Mononuclear cell (primary cell): ENCODE data around the gene SARS1. TPM values are rescaled to one million over a fixed set of nuclear protein-coding genes. Genes with fewer than 3 reads are reported as not detected.

Experiments used
- H3K27me3 ChIP-seq: 2 replicates; pipeline ENCODE4 v1.6.0; 2011; ENCODE audit warnings: low read length, control low read depth; ENCODE audit not compliant: insufficient read depth
- H3K4me1 ChIP-seq: 2 replicates; pipeline ENCODE4 v1.5.1; 2011; ENCODE audit warnings: mild to moderate bottlenecking, low read length, control low read depth; ENCODE audit not compliant: insufficient read depth
- H3K4me3 ChIP-seq: 2 replicates; pipeline ENCODE4 v1.5.1; 2011; ENCODE audit warnings: mild to moderate bottlenecking, low read length, moderate library complexity
- H3K9me3 ChIP-seq: 2 replicates; pipeline ENCODE4 v1.5.1; 2011; ENCODE audit warnings: low read depth, mild to moderate bottlenecking, control low read depth, low read length
- total RNA-seq: library from RNA; depleted of rRNA; stranded (reverse); fragments of >200 nt; gene quantifications from one replicate; pipeline ENCODE4 v1.2.3, GENCODE V29; 2012

Gene SARS1
- total RNA-seq, 1 donor: 87.1 TPM

DNA sequence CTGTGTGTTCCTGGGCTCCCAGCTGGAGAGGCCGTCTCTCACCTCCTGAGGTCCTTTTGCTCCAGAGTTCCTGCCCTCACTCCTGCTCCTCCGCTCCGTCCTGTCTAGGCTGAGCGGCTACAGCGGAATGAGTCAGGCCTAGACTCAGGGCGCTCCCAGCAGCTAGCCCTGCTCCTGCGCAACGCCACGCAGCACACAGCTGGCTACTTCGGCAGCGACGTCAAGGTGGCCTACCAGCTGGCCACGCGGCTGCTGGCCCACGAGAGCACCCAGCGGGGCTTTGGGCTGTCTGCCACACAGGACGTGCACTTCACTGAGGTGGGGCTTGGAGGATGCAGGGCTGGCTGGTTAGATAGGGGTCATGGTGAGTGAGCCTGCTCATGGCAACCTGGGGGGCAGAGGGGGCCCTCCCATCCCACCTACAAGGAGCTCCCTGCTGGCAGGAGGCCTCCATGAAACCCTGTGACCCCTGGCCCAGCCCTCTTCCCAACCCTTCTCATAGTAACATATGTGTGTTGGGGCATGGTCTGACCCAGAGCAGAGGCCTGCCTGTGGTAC lies 54.1 kb downstream of the SARS1 start:
- Histone ChIP-seq H3K4me3 (no peak overlapping the region), H3K27me3 (no peaks in the 10 kb centered on the region), H3K9me3 (no peaks in the 10 kb centered on the region), H3K4me1 (peaks cover 4% of the 10 kb centered on the region)

DNA sequence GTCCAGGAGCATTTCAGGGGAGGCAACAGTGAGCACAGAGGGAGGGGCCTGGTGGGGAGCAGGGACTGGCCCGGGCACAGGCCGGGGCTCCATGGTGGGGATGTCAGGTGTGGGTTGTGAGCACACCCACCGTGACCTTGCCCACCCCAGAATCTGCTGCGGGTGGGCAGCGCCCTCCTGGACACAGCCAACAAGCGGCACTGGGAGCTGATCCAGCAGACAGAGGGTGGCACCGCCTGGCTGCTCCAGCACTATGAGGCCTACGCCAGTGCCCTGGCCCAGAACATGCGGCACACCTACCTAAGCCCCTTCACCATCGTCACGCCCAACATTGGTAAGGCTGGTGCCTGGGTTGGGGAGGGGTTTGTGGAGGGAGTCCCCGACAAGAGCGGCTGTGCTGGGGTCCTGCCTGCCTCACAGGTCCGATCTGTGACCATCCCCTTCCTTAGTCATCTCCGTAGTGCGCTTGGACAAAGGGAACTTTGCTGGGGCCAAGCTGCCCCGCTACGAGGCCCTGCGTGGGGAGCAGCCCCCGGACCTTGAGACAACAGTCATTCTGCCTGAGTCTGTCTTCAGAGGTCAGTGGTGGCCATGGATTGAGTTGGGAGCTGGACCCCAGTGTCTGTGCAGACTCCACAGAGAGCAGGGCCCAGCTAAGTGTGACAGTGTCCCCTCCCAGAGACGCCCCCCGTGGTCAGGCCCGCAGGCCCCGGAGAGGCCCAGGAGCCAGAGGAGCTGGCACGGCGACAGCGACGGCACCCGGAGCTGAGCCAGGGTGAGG lies 54.9 kb downstream of the SARS1 start:
- H3K4me3 ChIP-seq: no peak overlapping the region
- H3K9me3 ChIP-seq: no peaks in the 10 kb centered on the region
- H3K27me3 ChIP-seq: no peaks in the 10 kb centered on the region
- peaks cover under 1% of the 10 kb centered on the region for H3K4me1 ChIP-seq

DNA sequence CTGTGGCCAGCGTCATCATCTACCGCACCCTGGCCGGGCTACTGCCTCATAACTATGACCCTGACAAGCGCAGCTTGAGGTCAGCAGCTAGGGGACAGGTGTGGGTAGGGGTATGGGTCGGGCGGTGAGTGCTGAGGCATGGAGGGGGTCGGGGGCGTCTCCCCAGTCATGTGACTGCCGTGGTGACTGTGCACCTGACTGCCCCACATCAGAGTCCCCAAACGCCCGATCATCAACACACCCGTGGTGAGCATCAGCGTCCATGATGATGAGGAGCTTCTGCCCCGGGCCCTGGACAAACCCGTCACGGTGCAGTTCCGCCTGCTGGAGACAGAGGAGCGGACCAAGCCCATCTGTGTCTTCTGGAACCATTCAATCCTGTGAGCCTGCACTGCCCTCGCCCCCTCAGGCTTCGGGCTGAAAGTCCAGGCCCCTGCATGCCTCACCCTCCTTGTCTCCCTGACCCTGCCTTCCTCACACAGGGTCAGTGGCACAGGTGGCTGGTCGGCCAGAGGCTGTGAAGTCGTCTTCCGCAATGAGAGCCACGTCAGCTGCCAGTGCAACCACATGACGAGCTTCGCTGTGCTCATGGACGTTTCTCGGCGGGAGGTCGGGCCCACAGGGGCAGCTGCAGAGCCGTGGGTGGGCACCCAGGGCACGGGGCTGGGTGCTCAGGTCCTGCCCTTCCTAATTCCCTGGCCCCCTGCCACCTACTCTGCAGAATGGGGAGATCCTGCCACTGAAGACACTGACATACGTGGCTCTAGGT lies 55.7 kb downstream of the SARS1 start:
- no peaks in the 10 kb centered on the region for H3K4me1 ChIP-seq
- no peak overlapping the region for H3K4me3 ChIP-seq
- no peaks in the 10 kb centered on the region for H3K9me3 ChIP-seq
- no peaks in the 10 kb centered on the region for H3K27me3 ChIP-seq

DNA sequence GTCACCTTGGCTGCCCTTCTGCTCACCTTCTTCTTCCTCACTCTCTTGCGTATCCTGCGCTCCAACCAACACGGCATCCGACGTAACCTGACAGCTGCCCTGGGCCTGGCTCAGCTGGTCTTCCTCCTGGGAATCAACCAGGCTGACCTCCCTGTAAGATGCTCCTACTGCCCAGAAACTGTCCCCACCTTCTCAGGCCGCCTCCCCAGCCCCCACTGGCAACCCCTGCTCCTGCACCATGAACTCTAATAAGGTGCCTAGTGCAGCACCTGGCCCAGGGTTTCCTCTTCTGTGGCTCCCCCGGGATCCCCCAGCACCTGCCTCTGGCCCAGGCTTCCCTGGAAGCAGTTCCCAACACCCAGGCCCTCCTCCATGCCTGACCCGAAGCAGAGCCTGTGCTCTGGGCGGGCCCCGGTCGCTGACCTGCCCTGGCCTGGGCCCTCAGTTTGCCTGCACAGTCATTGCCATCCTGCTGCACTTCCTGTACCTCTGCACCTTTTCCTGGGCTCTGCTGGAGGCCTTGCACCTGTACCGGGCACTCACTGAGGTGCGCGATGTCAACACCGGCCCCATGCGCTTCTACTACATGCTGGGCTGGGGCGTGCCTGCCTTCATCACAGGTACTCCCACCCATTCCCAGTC lies 56.4 kb downstream of the SARS1 start:
- H3K9me3 ChIP-seq: no peaks in the 10 kb centered on the region
- no peak overlapping the region for H3K4me3 ChIP-seq
- H3K27me3 ChIP-seq: no peaks in the 10 kb centered on the region

DNA sequence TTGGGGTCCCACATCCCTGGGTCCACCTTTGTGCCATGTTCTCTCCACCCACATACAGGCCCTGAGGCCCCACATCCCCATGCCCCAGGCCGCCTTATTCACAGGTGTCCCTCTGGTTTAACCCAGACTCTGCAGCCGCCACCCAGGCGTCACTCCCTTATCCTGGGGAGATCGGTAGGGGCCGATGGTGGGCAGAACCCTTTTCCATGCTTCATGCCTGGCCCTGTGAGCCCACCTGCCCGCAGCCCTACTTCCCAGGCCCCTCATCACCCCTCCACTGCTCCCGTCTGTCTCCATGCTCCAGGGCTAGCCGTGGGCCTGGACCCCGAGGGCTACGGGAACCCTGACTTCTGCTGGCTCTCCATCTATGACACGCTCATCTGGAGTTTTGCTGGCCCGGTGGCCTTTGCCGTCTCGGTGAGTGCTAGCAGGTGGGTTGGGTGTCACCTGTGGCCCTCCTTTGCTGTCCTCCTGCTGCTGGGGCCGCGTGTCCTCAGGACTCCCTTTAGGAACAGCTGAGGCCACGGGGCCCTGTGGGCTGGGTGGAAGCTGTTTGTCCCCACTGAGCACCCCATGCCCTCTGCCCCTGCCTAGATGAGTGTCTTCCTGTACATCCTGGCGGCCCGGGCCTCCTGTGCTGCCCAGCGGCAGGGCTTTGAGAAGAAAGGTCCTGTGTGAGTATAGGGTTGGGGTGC lies 57.1 kb downstream of the SARS1 start:
- Histone ChIP-seq H3K27me3 (no peaks in the 10 kb centered on the region), H3K9me3 (no peaks in the 10 kb centered on the region), H3K4me1 (peaks cover 5% of the 10 kb centered on the region), H3K4me3 (no peak overlapping the region)

More for the DNA sequence above, 56.4 kb downstream of the SARS1 start:
- H3K4me1 ChIP-seq: peaks cover 4% of the 10 kb centered on the region

DNA sequence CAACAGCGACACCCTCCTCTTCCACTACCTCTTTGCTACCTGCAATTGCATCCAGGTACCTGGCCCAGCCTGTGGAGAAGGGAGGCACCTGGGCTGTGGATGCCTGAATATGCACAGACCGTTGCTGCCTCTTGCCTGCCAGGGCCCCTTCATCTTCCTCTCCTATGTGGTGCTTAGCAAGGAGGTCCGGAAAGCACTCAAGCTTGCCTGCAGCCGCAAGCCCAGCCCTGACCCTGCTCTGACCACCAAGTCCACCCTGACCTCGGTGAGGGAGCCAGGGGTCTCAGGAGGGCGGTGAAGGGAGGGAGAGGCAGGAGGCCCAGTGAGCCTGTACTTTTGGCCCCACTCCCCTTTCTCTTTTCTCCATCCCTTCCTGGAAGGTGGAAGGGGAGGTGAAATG lies 57.7 kb downstream of the SARS1 start:
- Histone ChIP-seq H3K4me1 (peaks cover 5% of the 10 kb centered on the region), H3K27me3 (no peaks in the 10 kb centered on the region), H3K9me3 (no peaks in the 10 kb centered on the region), H3K4me3 (no peak overlapping the region)

DNA sequence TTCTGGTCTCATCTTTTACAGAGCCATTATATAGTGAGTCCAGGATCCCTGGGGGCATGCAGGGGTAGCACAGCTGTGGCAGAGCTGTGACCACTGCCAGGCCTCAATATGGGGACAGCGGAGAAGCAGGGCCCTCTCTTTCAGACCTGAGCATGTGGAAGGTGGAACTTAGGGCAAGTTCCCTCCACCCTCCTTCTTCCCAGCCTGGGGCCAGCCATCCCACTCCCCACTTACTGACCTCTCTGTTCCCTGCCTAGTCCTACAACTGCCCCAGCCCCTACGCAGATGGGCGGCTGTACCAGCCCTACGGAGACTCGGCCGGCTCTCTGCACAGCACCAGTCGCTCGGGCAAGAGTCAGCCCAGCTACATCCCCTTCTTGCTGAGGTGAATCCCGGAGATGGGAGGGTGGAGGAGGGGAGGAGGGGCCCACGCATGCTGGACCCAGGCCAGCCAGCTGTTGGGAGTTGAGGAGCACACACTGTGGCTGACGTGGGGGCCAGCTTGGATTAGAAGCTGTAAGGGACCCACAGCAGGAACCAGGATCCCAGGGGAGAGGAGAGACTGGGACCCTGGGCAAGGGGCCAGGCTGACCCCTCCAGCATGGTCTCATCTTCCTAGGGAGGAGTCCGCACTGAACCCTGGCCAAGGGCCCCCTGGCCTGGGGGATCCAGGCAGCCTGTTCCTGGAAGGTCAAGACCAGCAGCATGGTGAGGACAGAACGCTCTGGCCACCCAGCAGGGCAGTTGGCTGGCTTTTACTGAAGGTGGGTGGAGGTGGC lies 58.5 kb downstream of the SARS1 start:
- Histone ChIP-seq H3K4me3 (no peak overlapping the region), H3K9me3 (no peaks in the 10 kb centered on the region), H3K27me3 (no peaks in the 10 kb centered on the region), H3K4me1 (peaks cover 5% of the 10 kb centered on the region)

DNA sequence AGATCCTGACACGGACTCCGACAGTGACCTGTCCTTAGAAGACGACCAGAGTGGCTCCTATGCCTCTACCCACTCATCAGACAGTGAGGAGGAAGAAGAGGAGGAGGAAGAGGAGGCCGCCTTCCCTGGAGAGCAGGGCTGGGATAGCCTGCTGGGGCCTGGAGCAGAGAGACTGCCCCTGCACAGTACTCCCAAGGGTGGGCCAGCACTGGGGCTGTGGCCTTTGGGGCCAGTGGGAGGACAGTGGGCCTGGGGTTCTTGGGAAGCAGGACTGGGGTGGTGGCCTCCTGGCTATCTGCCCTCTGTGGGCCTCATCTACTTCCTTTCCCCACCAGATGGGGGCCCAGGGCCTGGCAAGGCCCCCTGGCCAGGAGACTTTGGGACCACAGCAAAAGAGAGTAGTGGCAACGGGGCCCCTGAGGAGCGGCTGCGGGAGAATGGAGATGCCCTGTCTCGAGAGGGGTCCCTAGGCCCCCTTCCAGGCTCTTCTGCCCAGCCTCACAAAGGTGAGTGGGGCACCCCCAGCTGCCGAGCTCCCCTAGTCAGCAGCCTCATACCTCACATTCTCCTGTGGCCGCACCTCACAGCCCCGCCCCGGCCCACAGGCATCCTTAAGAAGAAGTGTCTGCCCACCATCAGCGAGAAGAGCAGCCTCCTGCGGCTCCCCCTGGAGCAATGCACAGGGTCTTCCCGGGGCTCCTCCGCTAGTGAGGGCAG lies 59.3 kb downstream of the SARS1 start:
- H3K27me3 ChIP-seq: no peaks in the 10 kb centered on the region
- H3K9me3 ChIP-seq: no peaks in the 10 kb centered on the region
- H3K4me3 ChIP-seq: no peak overlapping the region
- peaks cover 5% of the 10 kb centered on the region for H3K4me1 ChIP-seq

DNA sequence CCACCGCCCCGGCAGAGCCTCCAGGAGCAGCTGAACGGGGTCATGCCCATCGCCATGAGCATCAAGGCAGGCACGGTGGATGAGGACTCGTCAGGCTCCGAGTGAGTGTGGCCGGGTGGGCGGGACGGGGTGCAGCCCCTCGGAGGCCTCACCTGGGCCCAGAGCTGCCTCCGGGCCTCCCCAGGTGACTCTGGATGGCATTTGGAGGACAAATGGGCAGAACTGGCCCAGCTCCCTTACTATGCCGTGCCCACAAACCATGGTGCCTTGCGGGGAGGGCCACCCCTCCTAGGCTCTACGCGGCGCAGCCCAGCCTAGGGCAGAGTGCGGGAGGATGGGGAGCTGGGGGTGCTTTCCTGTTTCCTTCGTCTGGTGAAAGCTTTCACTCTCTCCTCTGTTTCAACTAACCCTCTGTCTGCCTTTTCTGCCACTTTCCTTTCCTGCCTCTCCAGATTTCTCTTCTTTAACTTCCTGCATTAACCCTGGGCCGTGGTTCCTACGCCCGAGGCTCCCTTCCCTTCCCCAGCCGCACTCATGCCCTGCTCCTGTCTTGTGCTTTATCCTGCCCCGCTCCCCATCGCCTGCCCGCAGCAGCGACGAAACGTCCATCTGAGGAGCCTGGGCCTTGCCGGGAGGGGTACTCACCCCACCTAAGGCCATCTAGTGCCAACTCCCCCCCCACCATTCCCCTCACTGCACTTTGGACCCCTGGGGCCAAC lies 60.0 kb downstream of the SARS1 start:
- no peaks in the 10 kb centered on the region for H3K9me3 ChIP-seq
- H3K4me1 ChIP-seq: peaks cover 5% of the 10 kb centered on the region
- H3K4me3 ChIP-seq: no peak overlapping the region
- H3K27me3 ChIP-seq: no peaks in the 10 kb centered on the region

DNA sequence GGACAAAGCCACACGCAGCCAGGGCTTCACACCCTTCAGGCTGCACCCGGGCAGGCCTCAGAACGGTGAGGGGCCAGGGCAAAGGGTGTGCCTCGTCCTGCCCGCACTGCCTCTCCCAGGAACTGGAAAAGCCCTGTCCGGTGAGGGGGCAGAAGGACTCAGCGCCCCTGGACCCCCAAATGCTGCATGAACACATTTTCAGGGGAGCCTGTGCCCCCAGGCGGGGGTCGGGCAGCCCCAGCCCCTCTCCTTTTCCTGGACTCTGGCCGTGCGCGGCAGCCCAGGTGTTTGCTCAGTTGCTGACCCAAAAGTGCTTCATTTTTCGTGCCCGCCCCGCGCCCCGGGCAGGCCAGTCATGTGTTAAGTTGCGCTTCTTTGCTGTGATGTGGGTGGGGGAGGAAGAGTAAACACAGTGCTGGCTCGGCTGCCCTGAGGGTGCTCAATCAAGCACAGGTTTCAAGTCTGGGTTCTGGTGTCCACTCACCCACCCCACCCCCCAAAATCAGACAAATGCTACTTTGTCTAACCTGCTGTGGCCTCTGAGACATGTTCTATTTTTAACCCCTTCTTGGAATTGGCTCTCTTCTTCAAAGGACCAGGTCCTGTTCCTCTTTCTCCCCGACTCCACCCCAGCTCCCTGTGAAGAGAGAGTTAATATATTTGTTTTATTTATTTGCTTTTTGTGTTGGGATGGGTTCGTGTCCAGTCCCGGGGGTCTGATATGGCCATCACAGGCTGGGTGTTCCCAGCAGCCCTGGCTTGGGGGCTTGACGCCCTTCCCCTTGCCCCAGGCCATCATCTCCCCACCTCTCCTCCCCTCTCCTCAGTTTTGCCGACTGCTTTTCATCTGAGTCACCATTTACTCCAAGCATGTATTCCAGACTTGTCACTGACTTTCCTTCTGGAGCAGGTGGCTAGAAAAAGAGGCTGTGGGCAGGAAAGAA lies 61.1 kb downstream of the SARS1 start:
- Histone ChIP-seq H3K4me3 (no peak overlapping the region), H3K9me3 (no peaks in the 10 kb centered on the region), H3K4me1 (peaks cover 5% of the 10 kb centered on the region), H3K27me3 (no peaks in the 10 kb centered on the region)

DNA sequence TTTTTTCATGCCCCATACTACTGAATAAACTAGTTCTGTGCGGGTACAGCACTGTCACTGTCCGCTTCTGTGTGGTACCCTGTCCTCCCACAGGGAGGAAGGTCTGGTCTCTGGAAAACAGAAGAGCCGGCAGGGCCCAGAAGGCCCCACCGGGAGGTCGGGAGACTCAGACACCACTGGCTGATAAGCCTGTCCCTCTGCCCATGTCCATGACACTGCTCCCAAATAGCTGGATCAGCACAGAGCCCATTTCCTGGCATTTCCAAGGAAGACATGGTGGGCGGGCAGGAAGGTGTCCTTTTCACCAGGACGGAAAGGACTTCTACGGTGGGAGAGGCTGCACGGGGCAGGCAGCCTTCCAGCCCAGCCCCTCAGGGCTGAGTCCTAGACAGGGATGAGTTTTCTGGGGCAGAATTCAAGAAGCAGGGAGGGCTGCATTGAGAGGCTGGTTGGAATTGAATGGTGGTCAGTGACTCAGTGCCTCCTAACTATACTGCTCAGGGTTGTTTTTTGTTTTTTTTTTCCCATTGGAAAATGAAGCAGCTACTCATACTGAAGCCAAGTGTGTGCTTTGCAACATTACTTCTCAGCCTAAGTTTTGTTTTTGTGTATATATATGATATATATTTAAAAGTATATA lies 62.1 kb downstream of the SARS1 start:
- H3K4me1 ChIP-seq: peaks cover 12% of the 10 kb centered on the region
- no peaks in the 10 kb centered on the region for H3K9me3 ChIP-seq
- no peaks in the 10 kb centered on the region for H3K27me3 ChIP-seq
- H3K4me3 ChIP-seq: no peak overlapping the region
